Mucosa of stomach (tissue), 1 donor: ENCODE measurements around the gene ZFYVE19.
A peak's percentile ranks its signal among the peaks of the same experiment; 100 is the strongest.

Source experiments
- H3K27me3 ChIP-seq: one replicate; pipeline ENCODE4 v1.7.0; 2013; ENCODE audit warnings: mild to moderate bottlenecking, low read length; ENCODE audit not compliant: control insufficient read depth, insufficient read depth
- H3K36me3 ChIP-seq: one replicate; pipeline ENCODE4 v1.7.0; 2013; ENCODE audit warnings: low read length; ENCODE audit not compliant: control insufficient read depth, insufficient read depth
- H3K4me1 ChIP-seq: one replicate; pipeline ENCODE4 v1.7.0; 2013; ENCODE audit warnings: mild to moderate bottlenecking, low read length; ENCODE audit not compliant: control insufficient read depth, insufficient read depth
- H3K4me3 ChIP-seq: one replicate; pipeline ENCODE4 v1.7.0; 2013; ENCODE audit warnings: low read length
- H3K9ac ChIP-seq: one replicate; pipeline ENCODE4 v1.7.0; 2013; ENCODE audit warnings: mild to moderate bottlenecking, low read length, moderate library complexity
- H3K9me3 ChIP-seq: one replicate; pipeline ENCODE4 v1.7.0; 2013; ENCODE audit warnings: mild to moderate bottlenecking, low read length, moderate library complexity; ENCODE audit not compliant: control insufficient read depth
- donor health status: Pancreatic carcinoma.

Gene ZFYVE19

DNA sequence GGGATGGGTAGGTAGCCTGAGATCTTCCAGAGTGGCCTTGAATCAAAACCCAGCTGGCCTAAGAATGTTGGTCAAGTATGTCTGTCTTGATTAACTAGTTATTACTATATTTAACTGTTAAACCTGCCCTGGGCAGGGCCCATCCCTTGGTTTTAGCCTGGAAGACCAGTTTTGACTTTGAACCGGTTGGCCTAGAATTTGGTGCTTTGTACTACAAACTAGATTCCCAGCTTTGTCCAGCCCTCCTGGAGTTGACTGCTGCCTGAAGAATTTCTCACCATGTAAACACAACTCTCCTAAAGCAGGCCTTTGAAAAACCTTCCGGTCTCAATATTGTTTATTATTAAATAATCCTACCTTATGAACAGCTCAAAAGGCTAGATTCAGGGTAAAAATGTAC lies 21.1 kb upstream of the ZFYVE19 start:
- Histone ChIP-seq H3K4me3 (no peak overlapping the region), H3K4me1 (peaks cover 47% of the 10 kb centered on the region), H3K36me3 (no peaks in the 10 kb centered on the region), H3K9me3 (no peaks in the 10 kb centered on the region), H3K27me3 (no peaks in the 10 kb centered on the region), H3K9ac (peak overlapping the region; percentile 30)

- Histone ChIP-seq H3K27me3 (no peaks in the 10 kb centered on the region), H3K9ac (peak overlapping the region; percentile 54), H3K4me3 (no peak overlapping the region)
These were observed 19.5 kb upstream of the ZFYVE19 start for GRCh38 chr15:40787344-40787841.

GRCh38 chr15:40787991-40788390 lies 18.9 kb upstream of the ZFYVE19 start:
- Histone ChIP-seq H3K9me3 (no peaks in the 10 kb centered on the region), H3K27me3 (no peaks in the 10 kb centered on the region), H3K4me3 (no peak overlapping the region), H3K36me3 (no peaks in the 10 kb centered on the region), H3K9ac (peak overlapping the region; percentile 54), H3K4me1 (peaks cover 54% of the 10 kb centered on the region)

More at GRCh38 chr15:40787344-40787841, 19.5 kb upstream of the ZFYVE19 start:
- Histone ChIP-seq H3K36me3 (no peaks in the 10 kb centered on the region), H3K9me3 (no peaks in the 10 kb centered on the region), H3K4me1 (peaks cover 52% of the 10 kb centered on the region)

- Histone ChIP-seq H3K27me3 (no peaks in the 10 kb centered on the region), H3K4me3 (no peak overlapping the region), H3K4me1 (peaks cover 65% of the 10 kb centered on the region), H3K9me3 (no peaks in the 10 kb centered on the region), H3K36me3 (no peaks in the 10 kb centered on the region), H3K9ac (peak overlapping the region; percentile 30)
These were observed 17.8 kb upstream of the ZFYVE19 start for GRCh38 chr15:40789119-40789518.

DNA sequence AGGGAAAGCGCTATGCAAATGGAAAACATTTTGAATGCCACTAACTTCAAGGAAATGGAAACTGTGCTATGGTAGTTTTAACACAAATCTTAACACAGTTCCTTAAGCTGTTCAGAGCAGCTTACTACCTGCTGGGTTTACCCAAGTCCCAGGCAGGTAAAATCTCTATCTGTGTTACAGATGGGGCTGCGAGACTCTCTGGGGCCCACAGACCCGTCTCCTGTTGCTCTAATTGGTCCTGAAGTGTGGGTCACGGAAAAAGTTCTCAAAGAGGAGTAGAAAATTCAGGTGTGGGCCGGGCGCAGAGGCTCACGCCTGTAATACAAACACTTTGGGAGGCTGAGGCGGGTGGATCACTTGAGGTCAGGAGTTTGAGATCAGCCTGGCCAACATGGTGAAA lies 16.9 kb upstream of the ZFYVE19 start:
- no peaks in the 10 kb centered on the region for H3K36me3 ChIP-seq
- peak overlapping the region; percentile 24 for H3K9ac ChIP-seq
- no peak overlapping the region for H3K4me3 ChIP-seq
- H3K27me3 ChIP-seq, result no peaks in the 10 kb centered on the region
- peaks cover 68% of the 10 kb centered on the region for H3K4me1 ChIP-seq
- no peaks in the 10 kb centered on the region for H3K9me3 ChIP-seq

DNA sequence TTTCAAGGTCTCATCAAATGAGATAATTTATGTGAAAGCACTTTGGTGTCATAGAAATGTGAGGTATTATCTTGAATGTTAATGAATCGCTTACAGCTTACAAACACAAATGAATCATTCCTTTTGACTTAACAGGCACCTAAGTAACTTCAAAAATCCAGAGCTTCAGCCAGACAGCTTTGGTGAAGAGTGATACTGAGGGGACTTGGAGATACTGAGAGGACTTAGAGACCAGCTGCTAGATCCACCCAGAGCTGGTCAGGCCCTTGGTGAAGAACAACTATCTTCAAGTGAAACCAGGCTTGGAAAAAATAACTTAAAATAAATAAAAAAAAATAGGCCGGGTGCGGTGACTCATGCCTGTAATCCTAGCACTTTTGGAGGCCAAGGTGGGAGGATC lies 16.2 kb upstream of the ZFYVE19 start:
- Histone ChIP-seq H3K9me3 (no peaks in the 10 kb centered on the region), H3K4me1 (peaks cover 63% of the 10 kb centered on the region), H3K27me3 (no peaks in the 10 kb centered on the region), H3K9ac (peak overlapping the region; percentile 22), H3K4me3 (no peak overlapping the region), H3K36me3 (no peaks in the 10 kb centered on the region)

DNA sequence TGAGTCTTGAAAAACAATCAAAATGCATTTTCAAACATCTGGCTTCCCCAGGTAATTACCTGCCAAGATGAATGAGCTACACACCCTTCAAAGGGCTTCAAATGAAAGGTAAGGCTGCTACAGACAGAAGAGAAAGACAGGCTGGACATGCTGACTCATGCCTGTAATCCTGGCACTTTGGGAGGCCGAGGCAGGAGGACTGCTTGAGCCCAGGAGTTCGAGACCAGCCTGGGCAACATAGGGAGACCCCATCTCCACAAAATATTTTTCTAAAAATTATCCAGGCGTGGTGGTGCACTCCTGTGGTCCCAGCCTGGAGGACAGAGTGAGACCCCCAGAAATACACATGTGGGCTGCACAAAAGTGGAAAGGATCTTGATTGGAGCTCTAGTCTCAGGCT lies 14.5 kb upstream of the ZFYVE19 start:
- Histone ChIP-seq H3K9me3 (no peaks in the 10 kb centered on the region), H3K9ac (no peak overlapping the region), H3K4me1 (peaks cover 56% of the 10 kb centered on the region), H3K27me3 (no peaks in the 10 kb centered on the region), H3K4me3 (no peak overlapping the region), H3K36me3 (no peaks in the 10 kb centered on the region)

GRCh38 chr15:40793216-40793989 lies 13.5 kb upstream of the ZFYVE19 start:
- Histone ChIP-seq H3K27me3 (no peaks in the 10 kb centered on the region), H3K4me1 (peaks cover 47% of the 10 kb centered on the region), H3K9ac (no peak overlapping the region), H3K36me3 (no peaks in the 10 kb centered on the region), H3K9me3 (no peaks in the 10 kb centered on the region), H3K4me3 (no peak overlapping the region)

DNA sequence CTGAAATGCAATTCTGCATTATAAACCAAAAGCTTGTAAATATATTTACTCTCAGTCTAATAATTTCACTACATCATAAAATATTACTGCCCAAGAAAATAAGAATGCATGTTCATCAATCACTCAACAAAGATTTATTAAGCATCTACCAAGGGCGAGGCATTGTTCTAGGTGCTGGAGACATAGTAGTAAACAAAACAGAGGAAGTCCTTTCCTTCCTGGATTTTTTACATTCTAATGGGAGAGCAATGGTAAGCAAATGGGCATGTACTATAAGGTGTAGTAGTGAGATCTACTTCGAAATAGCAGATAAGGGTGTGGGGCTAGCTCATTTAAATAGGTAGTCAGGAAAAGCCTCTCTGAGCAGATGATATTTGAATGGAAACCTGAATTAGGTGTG lies 10.8 kb upstream of the ZFYVE19 start:
- Histone ChIP-seq H3K36me3 (no peaks in the 10 kb centered on the region), H3K4me1 (peaks cover 31% of the 10 kb centered on the region), H3K27me3 (no peaks in the 10 kb centered on the region), H3K9me3 (no peaks in the 10 kb centered on the region), H3K9ac (no peak overlapping the region), H3K4me3 (no peak overlapping the region)

DNA sequence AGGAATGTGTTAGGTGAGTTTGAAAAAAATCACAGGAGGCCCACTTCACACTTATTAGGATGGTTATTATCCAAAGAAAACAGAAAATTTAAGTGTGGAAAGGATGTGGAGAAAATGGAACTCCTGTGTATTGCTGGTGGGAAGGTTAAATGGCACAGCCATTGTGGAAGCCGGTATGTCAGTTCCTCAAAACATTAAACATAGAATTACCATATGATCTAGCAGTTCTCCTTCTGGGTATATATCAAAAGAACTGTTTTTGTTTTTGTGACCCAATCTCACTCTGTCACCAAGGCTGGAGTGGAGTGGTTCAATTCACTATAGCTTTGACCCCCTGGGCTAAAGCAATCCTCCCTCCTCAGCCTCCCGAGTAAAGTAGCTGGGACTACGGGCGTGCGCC lies 10.4 kb upstream of the ZFYVE19 start:
- Histone ChIP-seq H3K36me3 (no peaks in the 10 kb centered on the region), H3K9me3 (no peaks in the 10 kb centered on the region), H3K4me1 (peaks cover 28% of the 10 kb centered on the region), H3K4me3 (no peak overlapping the region), H3K9ac (no peak overlapping the region), H3K27me3 (no peaks in the 10 kb centered on the region)

GRCh38 chr15:40799523-40799922 lies 7.4 kb upstream of the ZFYVE19 start:
- Histone ChIP-seq H3K4me3 (no peak overlapping the region), H3K36me3 (no peaks in the 10 kb centered on the region), H3K9me3 (no peaks in the 10 kb centered on the region), H3K27me3 (no peaks in the 10 kb centered on the region), H3K4me1 (peaks cover 26% of the 10 kb centered on the region), H3K9ac (no peak overlapping the region)

DNA sequence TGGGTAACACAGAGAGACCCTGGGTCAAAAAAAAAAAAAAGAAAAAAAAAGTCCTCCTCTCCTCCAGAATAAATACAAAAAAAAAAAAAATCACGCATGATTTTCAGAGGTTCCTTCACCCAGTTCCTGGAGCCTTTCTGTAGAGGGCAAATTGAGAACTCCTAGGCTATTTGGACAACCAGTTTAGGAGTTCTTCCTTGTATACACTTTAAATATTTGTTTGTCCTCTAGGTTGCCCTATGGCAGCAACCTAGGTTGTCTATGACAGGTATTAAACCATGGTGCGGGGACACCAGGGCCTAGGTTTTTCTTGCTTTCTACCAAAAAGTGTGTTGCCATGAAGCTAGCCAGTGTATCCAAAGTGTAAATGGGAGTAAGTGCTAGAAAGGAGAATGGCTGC lies 3.8 kb upstream of the ZFYVE19 start:
- no peaks in the 10 kb centered on the region for H3K36me3 ChIP-seq
- H3K9ac ChIP-seq, result no peak overlapping the region
- no peak overlapping the region for H3K4me3 ChIP-seq
- H3K4me1 ChIP-seq, result peaks cover 27% of the 10 kb centered on the region
- no peaks in the 10 kb centered on the region for H3K9me3 ChIP-seq
- no peaks in the 10 kb centered on the region for H3K27me3 ChIP-seq
